Measurements from ENCODE around the gene UBR3.
"Not testable (repeated sequence)": the region's sequence is repeated elsewhere in the genome, so short reads cannot be mapped to it uniquely, and the experiment has no call there.

UBR3 gene

GRCh38 chr2:169845016-169845415 lies 17.8 kb downstream of the UBR3 start:
- TF ChIP-seq CTCF (IDR thresholded peaks at IDR 0.05; ENCODE audit: insufficient read depth, missing control alignments), result no peak
- DNase-seq (ENCODE audit: insufficient read length, low spot score) (no peak), FAIRE-seq (no peak)

- FAIRE-seq; DNase-seq (ENCODE audit: insufficient read length, low spot score): not testable (repeated sequence)
These were observed 21.9 kb downstream of the UBR3 start for GRCh38 chr2:169848959-169849693.

- no peak for TF ChIP-seq CTCF (IDR thresholded peaks at IDR 0.05; ENCODE audit: insufficient read depth, missing control alignments)
- no peak for FAIRE-seq
- DNase-seq (ENCODE audit: insufficient read length, low spot score), result no peak
These were observed 22.5 kb downstream of the UBR3 start for GRCh38 chr2:169849710-169850109.

- DNase-seq (ENCODE audit: insufficient read length, low spot score), result no peak
- peak; percentile 60 for FAIRE-seq
- TF ChIP-seq CTCF (IDR thresholded peaks at IDR 0.05; ENCODE audit: insufficient read depth, missing control alignments), result no peak
These were observed 25.9 kb downstream of the UBR3 start for GRCh38 chr2:169853041-169853668.

GRCh38 chr2:169855281-169856258 lies 28.3 kb downstream of the UBR3 start:
- not testable (repeated sequence) for DNase-seq (ENCODE audit: insufficient read length, low spot score); FAIRE-seq

GRCh38 chr2:169859423-169859822 lies 32.2 kb downstream of the UBR3 start:
- FAIRE-seq (no peak), DNase-seq (ENCODE audit: insufficient read length, low spot score) (no peak)

GRCh38 chr2:169860149-169860548 lies 32.9 kb downstream of the UBR3 start:
- no peak for TF ChIP-seq CTCF (IDR thresholded peaks at IDR 0.05; ENCODE audit: insufficient read depth, missing control alignments)
- DNase-seq (ENCODE audit: insufficient read length, low spot score), result no peak
- FAIRE-seq, result peak; percentile 53

More at GRCh38 chr2:169859423-169859822, 32.2 kb downstream of the UBR3 start:
- no peak for TF ChIP-seq CTCF (IDR thresholded peaks at IDR 0.05; ENCODE audit: insufficient read depth, missing control alignments)

Data from D721Med (cell line).